ENCODE data around the gene MRGPRD. TPM values are rescaled to one million over a fixed set of nuclear protein-coding genes. Genes with fewer than 3 reads are reported as not detected.

The MRGPRD gene
- total and polyA plus RNA-seq, 4 donors: not detected

DNA sequence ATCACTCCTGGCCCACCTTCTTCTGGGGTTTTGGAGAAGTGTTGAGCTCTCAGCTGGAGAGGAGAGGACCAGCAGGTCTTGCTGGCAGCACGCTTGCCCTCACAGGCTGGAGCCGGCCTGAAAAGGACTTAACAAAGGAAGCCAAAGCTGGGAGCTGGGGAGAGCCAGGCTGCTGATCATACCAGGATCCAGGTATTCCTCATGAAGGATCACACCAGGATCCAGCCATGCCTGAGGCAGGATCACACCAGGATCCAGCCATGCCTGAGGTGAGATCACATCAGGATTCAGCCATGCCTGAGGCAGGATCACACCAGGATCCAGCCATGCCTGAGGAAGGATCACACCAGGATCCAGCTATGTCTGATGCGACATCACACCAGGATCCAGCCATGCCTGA is 17.0 kb downstream of the MRGPRD start:
- H3K27ac ChIP-seq (ENCODE audit: low read depth in 1 of 2, low read length in 2 of 2): no peak overlapping the region
- no peaks in the 10 kb centered on the region for H3K36me3 ChIP-seq (ENCODE audit: control insufficient read depth in 4 of 4, insufficient read depth in 3 of 4, low read depth in 1 of 4, low read length in 3 of 4)
- no peak for DNase-seq (ENCODE audit: low spot score)
- WGBS: 95% methylated on average over 3 of the region's 3 CpGs
- TF ChIP-seq, protein P1, sequence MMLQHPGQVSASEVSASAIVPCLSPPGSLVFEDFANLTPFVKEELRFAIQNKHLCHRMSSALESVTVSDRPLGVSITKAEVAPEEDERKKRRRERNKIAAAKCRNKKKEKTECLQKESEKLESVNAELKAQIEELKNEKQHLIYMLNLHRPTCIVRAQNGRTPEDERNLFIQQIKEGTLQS (IDR thresholded peaks at IDR 0.05): no peak
- TF ChIP-seq HNF4A (conservative IDR thresholded peaks at IDR 0.05) (no peak), RAD21 (IDR thresholded peaks at IDR 0.05) (no peak), ZBTB33 (IDR thresholded peaks at IDR 0.05) (no peak), EGR1 (IDR thresholded peaks at IDR 0.05; ENCODE audit: low read depth in 2 of 2) (no peak), RXRA (IDR thresholded peaks at IDR 0.05) (no peak), FOXA2 (IDR thresholded peaks at IDR 0.05) (no peak)
- TF ChIP-seq, protein P2, sequence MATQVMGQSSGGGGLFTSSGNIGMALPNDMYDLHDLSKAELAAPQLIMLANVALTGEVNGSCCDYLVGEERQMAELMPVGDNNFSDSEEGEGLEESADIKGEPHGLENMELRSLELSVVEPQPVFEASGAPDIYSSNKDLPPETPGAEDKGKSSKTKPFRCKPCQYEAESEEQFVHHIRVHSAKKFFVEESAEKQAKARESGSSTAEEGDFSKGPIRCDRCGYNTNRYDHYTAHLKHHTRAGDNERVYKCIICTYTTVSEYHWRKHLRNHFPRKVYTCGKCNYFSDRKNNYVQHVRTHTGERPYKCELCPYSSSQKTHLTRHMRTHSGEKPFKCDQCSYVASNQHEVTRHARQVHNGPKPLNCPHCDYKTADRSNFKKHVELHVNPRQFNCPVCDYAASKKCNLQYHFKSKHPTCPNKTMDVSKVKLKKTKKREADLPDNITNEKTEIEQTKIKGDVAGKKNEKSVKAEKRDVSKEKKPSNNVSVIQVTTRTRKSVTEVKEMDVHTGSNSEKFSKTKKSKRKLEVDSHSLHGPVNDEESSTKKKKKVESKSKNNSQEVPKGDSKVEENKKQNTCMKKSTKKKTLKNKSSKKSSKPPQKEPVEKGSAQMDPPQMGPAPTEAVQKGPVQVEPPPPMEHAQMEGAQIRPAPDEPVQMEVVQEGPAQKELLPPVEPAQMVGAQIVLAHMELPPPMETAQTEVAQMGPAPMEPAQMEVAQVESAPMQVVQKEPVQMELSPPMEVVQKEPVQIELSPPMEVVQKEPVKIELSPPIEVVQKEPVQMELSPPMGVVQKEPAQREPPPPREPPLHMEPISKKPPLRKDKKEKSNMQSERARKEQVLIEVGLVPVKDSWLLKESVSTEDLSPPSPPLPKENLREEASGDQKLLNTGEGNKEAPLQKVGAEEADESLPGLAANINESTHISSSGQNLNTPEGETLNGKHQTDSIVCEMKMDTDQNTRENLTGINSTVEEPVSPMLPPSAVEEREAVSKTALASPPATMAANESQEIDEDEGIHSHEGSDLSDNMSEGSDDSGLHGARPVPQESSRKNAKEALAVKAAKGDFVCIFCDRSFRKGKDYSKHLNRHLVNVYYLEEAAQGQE (IDR thresholded peaks at IDR 0.05): no peak
- TF ChIP-seq, protein P3, sequence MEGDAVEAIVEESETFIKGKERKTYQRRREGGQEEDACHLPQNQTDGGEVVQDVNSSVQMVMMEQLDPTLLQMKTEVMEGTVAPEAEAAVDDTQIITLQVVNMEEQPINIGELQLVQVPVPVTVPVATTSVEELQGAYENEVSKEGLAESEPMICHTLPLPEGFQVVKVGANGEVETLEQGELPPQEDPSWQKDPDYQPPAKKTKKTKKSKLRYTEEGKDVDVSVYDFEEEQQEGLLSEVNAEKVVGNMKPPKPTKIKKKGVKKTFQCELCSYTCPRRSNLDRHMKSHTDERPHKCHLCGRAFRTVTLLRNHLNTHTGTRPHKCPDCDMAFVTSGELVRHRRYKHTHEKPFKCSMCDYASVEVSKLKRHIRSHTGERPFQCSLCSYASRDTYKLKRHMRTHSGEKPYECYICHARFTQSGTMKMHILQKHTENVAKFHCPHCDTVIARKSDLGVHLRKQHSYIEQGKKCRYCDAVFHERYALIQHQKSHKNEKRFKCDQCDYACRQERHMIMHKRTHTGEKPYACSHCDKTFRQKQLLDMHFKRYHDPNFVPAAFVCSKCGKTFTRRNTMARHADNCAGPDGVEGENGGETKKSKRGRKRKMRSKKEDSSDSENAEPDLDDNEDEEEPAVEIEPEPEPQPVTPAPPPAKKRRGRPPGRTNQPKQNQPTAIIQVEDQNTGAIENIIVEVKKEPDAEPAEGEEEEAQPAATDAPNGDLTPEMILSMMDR (IDR thresholded peaks at IDR 0.05; ENCODE audit: low read depth, low read length, missing input control): no peak
- no peak overlapping the region for H3K9ac ChIP-seq (ENCODE audit: low read depth in 1 of 2, low read length in 2 of 2)
- no peaks in the 10 kb centered on the region for H3K4me1 ChIP-seq (ENCODE audit: control insufficient read depth in 4 of 4, insufficient read depth in 4 of 4, low read length in 3 of 4)
- H3K4me3 ChIP-seq (ENCODE audit: low read depth in 1 of 3, low read length in 3 of 3): no peak overlapping the region
- H3K27me3 ChIP-seq (ENCODE audit: control insufficient read depth in 4 of 4, insufficient read depth in 4 of 4, low read length in 3 of 4): no peaks in the 10 kb centered on the region
- no peaks in the 10 kb centered on the region for H3K9me3 ChIP-seq (ENCODE audit: control insufficient read depth in 4 of 4, low read length in 3 of 4)

DNA sequence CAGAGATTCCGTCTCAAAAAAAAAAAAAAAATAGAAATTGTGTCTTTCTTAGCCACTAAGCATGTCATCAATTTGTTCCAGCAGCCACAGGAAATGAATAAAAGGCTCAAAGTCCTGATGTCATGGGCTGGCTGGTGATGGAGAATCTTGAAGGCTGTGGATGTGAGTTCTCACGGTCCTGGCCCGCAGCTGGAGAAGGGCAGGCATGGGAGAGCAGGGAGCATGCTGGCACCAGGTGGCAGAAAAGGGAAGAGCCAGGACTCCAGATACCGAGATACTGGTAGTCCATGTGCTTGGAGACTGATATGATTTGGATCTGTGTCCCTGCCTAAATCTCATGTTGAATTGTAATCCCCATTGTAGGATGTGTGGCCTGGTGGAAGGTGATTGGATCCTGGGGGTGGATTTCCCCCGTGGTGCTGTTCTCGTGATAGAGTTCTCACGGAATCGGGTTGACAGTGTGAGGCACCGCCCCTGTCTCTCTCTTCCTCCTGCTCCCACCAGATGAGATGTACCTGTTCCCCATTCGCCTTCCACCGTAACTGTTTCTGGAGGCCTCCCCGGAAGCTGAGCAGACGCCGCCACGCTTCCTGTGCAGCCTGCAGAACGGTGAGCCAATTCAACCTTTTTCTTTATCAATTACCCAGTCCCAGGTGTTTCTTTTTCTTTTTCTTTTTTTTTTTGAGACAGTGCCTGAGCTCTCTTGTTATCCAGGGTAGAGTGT is 18.1 kb downstream of the MRGPRD start:
- no peaks in the 10 kb centered on the region for H3K4me1 ChIP-seq (ENCODE audit: control insufficient read depth in 4 of 4, insufficient read depth in 4 of 4, low read length in 3 of 4)
- H3K27ac ChIP-seq (ENCODE audit: low read depth in 1 of 2, low read length in 2 of 2): no peak overlapping the region
- 87% methylated on average over 16 of the region's 16 CpGs for WGBS
- TF ChIP-seq RAD21 (IDR thresholded peaks at IDR 0.05) (peak in 1 of 2 donors; percentile 56), RXRA (IDR thresholded peaks at IDR 0.05) (no peak), HNF4A (conservative IDR thresholded peaks at IDR 0.05) (no peak), HNF4G (IDR thresholded peaks at IDR 0.05) (no peak)
- no peak overlapping the region for H3K9ac ChIP-seq (ENCODE audit: low read depth in 1 of 2, low read length in 2 of 2)
- DNase-seq (ENCODE audit: low spot score): no peak
- H3K36me3 ChIP-seq (ENCODE audit: control insufficient read depth in 4 of 4, insufficient read depth in 3 of 4, low read depth in 1 of 4, low read length in 3 of 4): no peaks in the 10 kb centered on the region
- no peaks in the 10 kb centered on the region for H3K9me3 ChIP-seq (ENCODE audit: control insufficient read depth in 4 of 4, low read length in 3 of 4)
- H3K27me3 ChIP-seq (ENCODE audit: control insufficient read depth in 4 of 4, insufficient read depth in 4 of 4, low read length in 3 of 4): no peaks in the 10 kb centered on the region
- no peak overlapping the region for H3K4me3 ChIP-seq (ENCODE audit: low read depth in 1 of 3, low read length in 3 of 3)
